Measurements from ENCODE around the gene MARCHF10. TPM values are rescaled to one million over a fixed set of nuclear protein-coding genes. Genes with fewer than 3 reads are reported as not detected.
"Not testable (repeated sequence)": the region's sequence is repeated elsewhere in the genome, so short reads cannot be mapped to it uniquely, and the experiment has no call there.

MARCHF10 gene
- total RNA-seq, 1 donor from 2014 or later: not detected

- no peak for DNase-seq (ENCODE audit: extremely low read depth, low read depth, low spot score)
These were observed 105.3 kb downstream of the MARCHF10 start for GRCh38 chr17:62702746-62703260.

- no peak for DNase-seq (ENCODE audit: extremely low read depth, low read depth, low spot score)
These were observed 106.4 kb downstream of the MARCHF10 start for GRCh38 chr17:62701706-62702085.

- no peak for DNase-seq (ENCODE audit: extremely low read depth, low read depth, low spot score)
These were observed 107.0 kb downstream of the MARCHF10 start for GRCh38 chr17:62700964-62701705.

GRCh38 chr17:62698459-62698858 is 109.7 kb downstream of the MARCHF10 start:
- DNase-seq (ENCODE audit: extremely low read depth, low read depth, low spot score): not testable (repeated sequence)

GRCh38 chr17:62696726-62697490 is 111.2 kb downstream of the MARCHF10 start:
- DNase-seq (ENCODE audit: extremely low read depth, low read depth, low spot score): no peak

GRCh38 chr17:62696256-62696655 is 111.9 kb downstream of the MARCHF10 start:
- DNase-seq (ENCODE audit: extremely low read depth, low read depth, low spot score): no peak

- not testable (repeated sequence) for DNase-seq (ENCODE audit: extremely low read depth, low read depth, low spot score)
These were observed 112.9 kb downstream of the MARCHF10 start for GRCh38 chr17:62695093-62695738.

- no peak for DNase-seq (ENCODE audit: extremely low read depth, low read depth, low spot score)
These were observed 114.3 kb downstream of the MARCHF10 start for GRCh38 chr17:62693616-62694409.

- no peak for DNase-seq (ENCODE audit: extremely low read depth, low read depth, low spot score)
These were observed 115.2 kb downstream of the MARCHF10 start for GRCh38 chr17:62692721-62693431.

GRCh38 chr17:62692159-62692651 is 115.9 kb downstream of the MARCHF10 start:
- no peak for DNase-seq (ENCODE audit: extremely low read depth, low read depth, low spot score)

GRCh38 chr17:62691589-62691915 is 116.6 kb downstream of the MARCHF10 start:
- not testable (repeated sequence) for DNase-seq (ENCODE audit: extremely low read depth, low read depth, low spot score)

- no peak for DNase-seq (ENCODE audit: extremely low read depth, low read depth, low spot score)
These were observed 117.8 kb downstream of the MARCHF10 start for GRCh38 chr17:62690168-62690897.

- DNase-seq (ENCODE audit: extremely low read depth, low read depth, low spot score): no peak
These were observed 118.5 kb downstream of the MARCHF10 start for GRCh38 chr17:62689441-62690167.

GRCh38 chr17:62688398-62689160 is 119.5 kb downstream of the MARCHF10 start:
- DNase-seq (ENCODE audit: extremely low read depth, low read depth, low spot score): no peak

GRCh38 chr17:62687997-62688396 is 120.1 kb downstream of the MARCHF10 start:
- DNase-seq (ENCODE audit: extremely low read depth, low read depth, low spot score): no peak

- DNase-seq (ENCODE audit: extremely low read depth, low read depth, low spot score): no peak
These were observed 123.9 kb downstream of the MARCHF10 start for GRCh38 chr17:62684179-62684578.

GRCh38 chr17:62681939-62682381 is 126.2 kb downstream of the MARCHF10 start:
- DNase-seq (ENCODE audit: extremely low read depth, low read depth, low spot score): no peak

Data from glomerular endothelial cell (primary cell).